ENCODE measurements around the gene MCRIP2. TPM values are rescaled to one million over a fixed set of nuclear protein-coding genes. Genes with fewer than 3 reads are reported as not detected.
A peak's percentile ranks its signal among the peaks of the same experiment; 100 is the strongest.

MCRIP2 gene
- total and polyA plus RNA-seq, 9 of the 15 experiments (the other 6 are each of a cell fraction or from before 2014, with no cell fraction given), result 0.80 to 120 (median 35.2) TPM

DNA sequence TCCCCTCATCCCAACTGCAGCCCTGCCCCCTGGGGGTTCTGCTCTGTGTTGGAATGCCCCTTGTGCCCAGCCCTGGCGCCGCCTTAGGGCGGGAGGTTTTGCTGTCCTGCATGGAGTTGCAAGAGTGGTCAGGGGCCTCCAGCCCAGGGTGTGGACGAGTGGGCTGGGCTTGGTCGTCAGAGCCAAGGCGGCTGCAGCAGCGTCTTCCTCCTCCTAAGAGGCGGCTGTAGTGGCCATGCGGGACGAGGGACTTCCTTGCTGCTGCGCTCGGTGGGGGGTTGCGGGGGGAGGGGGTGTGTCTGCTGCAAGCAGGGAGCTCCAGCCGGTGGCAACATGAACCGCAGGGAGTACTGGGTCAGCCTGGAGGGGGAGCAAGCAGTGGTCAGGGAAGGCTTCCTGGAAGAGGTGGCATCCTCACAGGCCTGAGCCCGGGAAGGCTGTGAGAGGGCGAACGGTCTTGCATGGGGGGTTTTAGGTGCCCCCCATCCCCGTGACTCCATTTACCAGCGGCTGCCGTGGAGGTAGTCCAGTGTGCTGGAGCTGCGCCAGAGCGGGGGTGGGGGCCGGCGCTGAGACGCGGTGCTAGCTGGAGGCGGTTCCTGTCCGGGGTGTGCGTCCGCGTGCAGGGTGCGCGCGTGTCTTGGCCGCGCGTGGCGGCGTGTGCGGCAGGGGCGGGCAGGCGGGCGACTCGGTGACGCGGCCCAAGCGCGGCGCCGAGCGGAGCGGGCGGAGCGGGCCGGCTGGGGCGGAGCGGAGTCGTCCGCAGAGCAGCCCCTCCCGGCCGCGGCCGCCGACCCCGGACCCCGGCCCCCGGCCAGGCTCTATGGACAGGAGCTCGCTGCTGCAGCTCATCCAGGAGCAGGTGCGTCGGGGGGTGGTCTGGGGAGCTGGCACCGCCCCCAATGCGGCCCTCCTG, 33.6 kb downstream of the MCRIP2 start, which contains the start of gene RHBDL1 (continued):
- TF ChIP-seq, protein P1, sequence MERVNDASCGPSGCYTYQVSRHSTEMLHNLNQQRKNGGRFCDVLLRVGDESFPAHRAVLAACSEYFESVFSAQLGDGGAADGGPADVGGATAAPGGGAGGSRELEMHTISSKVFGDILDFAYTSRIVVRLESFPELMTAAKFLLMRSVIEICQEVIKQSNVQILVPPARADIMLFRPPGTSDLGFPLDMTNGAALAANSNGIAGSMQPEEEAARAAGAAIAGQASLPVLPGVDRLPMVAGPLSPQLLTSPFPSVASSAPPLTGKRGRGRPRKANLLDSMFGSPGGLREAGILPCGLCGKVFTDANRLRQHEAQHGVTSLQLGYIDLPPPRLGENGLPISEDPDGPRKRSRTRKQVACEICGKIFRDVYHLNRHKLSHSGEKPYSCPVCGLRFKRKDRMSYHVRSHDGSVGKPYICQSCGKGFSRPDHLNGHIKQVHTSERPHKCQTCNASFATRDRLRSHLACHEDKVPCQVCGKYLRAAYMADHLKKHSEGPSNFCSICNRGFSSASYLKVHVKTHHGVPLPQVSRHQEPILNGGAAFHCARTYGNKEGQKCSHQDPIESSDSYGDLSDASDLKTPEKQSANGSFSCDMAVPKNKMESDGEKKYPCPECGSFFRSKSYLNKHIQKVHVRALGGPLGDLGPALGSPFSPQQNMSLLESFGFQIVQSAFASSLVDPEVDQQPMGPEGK (CRISPR knock-in tag; IDR thresholded peaks at IDR 0.05; ENCODE audit: borderline replicate concordance), result no peak
- no peak for TF ChIP-seq ZNF764 (CRISPR knock-in tag; IDR thresholded peaks at IDR 0.05; ENCODE audit: low read depth)
- TF ChIP-seq SMAD2 (IDR thresholded peaks at IDR 0.05; ENCODE audit: low read depth, low read length), result no peak
- TF ChIP-seq ZNF583 (CRISPR knock-in tag; IDR thresholded peaks at IDR 0.05), result no peak
- no peak for TF ChIP-seq ZNF77 (CRISPR knock-in tag; IDR thresholded peaks at IDR 0.05)
- no peak for TF ChIP-seq ZNF696 (CRISPR knock-in tag; conservative IDR thresholded peaks at IDR 0.05)
- TF ChIP-seq TAF9B (IDR thresholded peaks at IDR 0.05; ENCODE audit: partially characterized antibody), result no peak
- TF ChIP-seq, protein P2, sequence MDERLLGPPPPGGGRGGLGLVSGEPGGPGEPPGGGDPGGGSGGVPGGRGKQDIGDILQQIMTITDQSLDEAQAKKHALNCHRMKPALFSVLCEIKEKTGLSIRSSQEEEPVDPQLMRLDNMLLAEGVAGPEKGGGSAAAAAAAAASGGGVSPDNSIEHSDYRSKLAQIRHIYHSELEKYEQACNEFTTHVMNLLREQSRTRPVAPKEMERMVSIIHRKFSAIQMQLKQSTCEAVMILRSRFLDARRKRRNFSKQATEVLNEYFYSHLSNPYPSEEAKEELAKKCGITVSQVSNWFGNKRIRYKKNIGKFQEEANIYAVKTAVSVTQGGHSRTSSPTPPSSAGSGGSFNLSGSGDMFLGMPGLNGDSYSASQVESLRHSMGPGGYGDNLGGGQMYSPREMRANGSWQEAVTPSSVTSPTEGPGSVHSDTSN (CRISPR knock-in tag; IDR thresholded peaks at IDR 0.05; ENCODE audit: low read depth), result no peak
- TF ChIP-seq, protein P2 (tag; conservative IDR thresholded peaks at IDR 0.05; ENCODE audit: low read depth), result no peak
- TF ChIP-seq MEF2A (IDR thresholded peaks at IDR 0.05; ENCODE audit: control insufficient read depth, low read depth, low read length), result no peak
- TF ChIP-seq SMARCC2 (IDR thresholded peaks at IDR 0.05; ENCODE audit: low read depth), result no peak
- TF ChIP-seq, protein P3, sequence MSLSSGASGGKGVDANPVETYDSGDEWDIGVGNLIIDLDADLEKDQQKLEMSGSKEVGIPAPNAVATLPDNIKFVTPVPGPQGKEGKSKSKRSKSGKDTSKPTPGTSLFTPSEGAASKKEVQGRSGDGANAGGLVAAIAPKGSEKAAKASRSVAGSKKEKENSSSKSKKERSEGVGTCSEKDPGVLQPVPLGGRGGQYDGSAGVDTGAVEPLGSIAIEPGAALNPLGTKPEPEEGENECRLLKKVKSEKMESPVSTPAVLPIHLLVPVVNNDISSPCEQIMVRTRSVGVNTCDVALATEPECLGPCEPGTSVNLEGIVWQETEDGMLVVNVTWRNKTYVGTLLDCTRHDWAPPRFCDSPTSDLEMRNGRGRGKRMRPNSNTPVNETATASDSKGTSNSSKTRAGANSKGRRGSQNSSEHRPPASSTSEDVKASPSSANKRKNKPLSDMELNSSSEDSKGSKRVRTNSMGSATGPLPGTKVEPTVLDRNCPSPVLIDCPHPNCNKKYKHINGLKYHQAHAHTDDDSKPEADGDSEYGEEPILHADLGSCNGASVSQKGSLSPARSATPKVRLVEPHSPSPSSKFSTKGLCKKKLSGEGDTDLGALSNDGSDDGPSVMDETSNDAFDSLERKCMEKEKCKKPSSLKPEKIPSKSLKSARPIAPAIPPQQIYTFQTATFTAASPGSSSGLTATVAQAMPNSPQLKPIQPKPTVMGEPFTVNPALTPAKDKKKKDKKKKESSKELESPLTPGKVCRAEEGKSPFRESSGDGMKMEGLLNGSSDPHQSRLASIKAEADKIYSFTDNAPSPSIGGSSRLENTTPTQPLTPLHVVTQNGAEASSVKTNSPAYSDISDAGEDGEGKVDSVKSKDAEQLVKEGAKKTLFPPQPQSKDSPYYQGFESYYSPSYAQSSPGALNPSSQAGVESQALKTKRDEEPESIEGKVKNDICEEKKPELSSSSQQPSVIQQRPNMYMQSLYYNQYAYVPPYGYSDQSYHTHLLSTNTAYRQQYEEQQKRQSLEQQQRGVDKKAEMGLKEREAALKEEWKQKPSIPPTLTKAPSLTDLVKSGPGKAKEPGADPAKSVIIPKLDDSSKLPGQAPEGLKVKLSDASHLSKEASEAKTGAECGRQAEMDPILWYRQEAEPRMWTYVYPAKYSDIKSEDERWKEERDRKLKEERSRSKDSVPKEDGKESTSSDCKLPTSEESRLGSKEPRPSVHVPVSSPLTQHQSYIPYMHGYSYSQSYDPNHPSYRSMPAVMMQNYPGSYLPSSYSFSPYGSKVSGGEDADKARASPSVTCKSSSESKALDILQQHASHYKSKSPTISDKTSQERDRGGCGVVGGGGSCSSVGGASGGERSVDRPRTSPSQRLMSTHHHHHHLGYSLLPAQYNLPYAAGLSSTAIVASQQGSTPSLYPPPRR (CRISPR knock-in tag; IDR thresholded peaks at IDR 0.05; ENCODE audit: borderline replicate concordance), result no peak
- TF ChIP-seq POLR2AphosphoS5 (IDR thresholded peaks at IDR 0.05; ENCODE audit: control insufficient read depth, insufficient read depth, low read depth, low read length), result 0 out of 2 replicates have a peak, but pooled peaks have one; percentile 26
- TF ChIP-seq SMAD1 (IDR thresholded peaks at IDR 0.05; ENCODE audit: low read depth, low read length, partially characterized antibody), result no peak
- TF ChIP-seq TFAP4 (CRISPR knock-in tag; IDR thresholded peaks at IDR 0.05; ENCODE audit: borderline replicate concordance), result peak; percentile 88
